HepG2 (cell line): ENCODE measurements around the gene SPN. TPM values are rescaled to one million over a fixed set of nuclear protein-coding genes. Genes with fewer than 3 reads are reported as not detected.
A peak's percentile ranks its signal among the peaks of the same experiment; 100 is the strongest.

Source experiments
- CEBPZ ChIP-seq: IDR thresholded peaks from 2 replicates; pipeline ENCODE4 v1.6.1; 2012; ENCODE audit warnings: low read length, improper control_type of control experiment
- E2F5 ChIP-seq: sonication (generic); formaldehyde crosslinking; conservative IDR thresholded peaks from 2 replicates; pipeline ENCODE4 v1.4.0; 2020; ENCODE audit warnings: missing genetic modification reagents
- GPN1 ChIP-seq: sonication (generic); formaldehyde crosslinking; IDR thresholded peaks from 2 replicates; pipeline ENCODE4 v1.5.1; 2020; ENCODE audit warnings: missing genetic modification reagents, borderline replicate concordance
- HNRNPLL ChIP-seq: fragments of 200-400 bp; formaldehyde crosslinking; IDR thresholded peaks from 2 replicates; pipeline ENCODE4 v1.6.1; 2017; ENCODE audit warnings: mild to moderate bottlenecking, low read depth, low read length; ENCODE audit not compliant: poor library complexity, severe bottlenecking
- TCF7 ChIP-seq: sonication (generic); IDR thresholded peaks from 2 replicates; pipeline ENCODE4 v1.6.1; 2016; ENCODE audit warnings: antibody characterized with exemption, low read depth
- YEATS4 ChIP-seq: sonication (generic); formaldehyde crosslinking; IDR thresholded peaks from 2 replicates; pipeline ENCODE4 v1.4.0; 2020; ENCODE audit warnings: missing genetic modification reagents, borderline replicate concordance
- ZBTB1 ChIP-seq: sonication (generic); formaldehyde crosslinking; IDR thresholded peaks from 2 replicates; pipeline ENCODE4 v1.4.0; 2020; ENCODE audit warnings: missing genetic modification reagents, borderline replicate concordance
- ZFY ChIP-seq: sonication (generic); formaldehyde crosslinking; IDR thresholded peaks from 2 replicates; pipeline ENCODE4 v1.4.0; 2020; ENCODE audit warnings: missing genetic modification reagents
- ZNF274 ChIP-seq: sonication (generic); formaldehyde crosslinking; IDR thresholded peaks from 2 replicates; pipeline ENCODE4 v1.5.1; 2020; ENCODE audit warnings: mild to moderate bottlenecking, missing genetic modification reagents
- ZNF333 ChIP-seq: sonication (generic); formaldehyde crosslinking; IDR thresholded peaks from 2 replicates; pipeline ENCODE4 v1.4.0; 2020; ENCODE audit warnings: mild to moderate bottlenecking, missing genetic modification reagents, borderline replicate concordance
- ZNF431 ChIP-seq: sonication (generic); formaldehyde crosslinking; IDR thresholded peaks from 2 replicates; pipeline ENCODE4 v1.9.0; 2022; ENCODE audit warnings: missing genetic modification reagents, low read depth, mild to moderate bottlenecking, borderline replicate concordance
- ZNF629 ChIP-seq: sonication (generic); formaldehyde crosslinking; conservative IDR thresholded peaks from 2 replicates; pipeline ENCODE4 v1.5.0; 2020; ENCODE audit warnings: missing genetic modification reagents
- ZNF687 ChIP-seq: sonication (generic); formaldehyde crosslinking; IDR thresholded peaks from 2 replicates; pipeline ENCODE4 v1.5.1; 2020; ENCODE audit warnings: mild to moderate bottlenecking, missing genetic modification reagents, moderate library complexity
- ZNF773 ChIP-seq: sonication (generic); formaldehyde crosslinking; IDR thresholded peaks from 2 replicates; pipeline ENCODE4 v1.4.0; 2020; ENCODE audit warnings: missing genetic modification reagents, borderline replicate concordance
- ZNF777 ChIP-seq: sonication (generic); formaldehyde crosslinking; IDR thresholded peaks from 2 replicates; pipeline ENCODE4 v1.4.0; 2020; ENCODE audit warnings: missing genetic modification reagents
- polyA plus RNA-seq, 8 experiments: library from polyadenylated mRNA; depleted of rRNA in 3 of 8; stranded (reverse) in 7 of 8; unstranded in 1 of 8; fragments of >200 nt; fragmentation: Illumina TruSeq in 4 of 8; extraction: Trizol in 4 of 8; gene quantifications; 2 replicates each; pipeline versions ENCODE4 v1.2.1 to v1.2.3, GENCODE V29; 2011 to 2016; ENCODE audit warnings: low read depth in 4 of 8, missing spikeins in 1 of 8, mixed read lengths in 1 of 8; ENCODE audit not compliant: insufficient read depth in 1 of 8
- total RNA-seq, 5 experiments: library from RNA; depleted of rRNA; stranded (reverse); fragments of >200 nt; fragmentation: Illumina TruSeq; extraction: Trizol; gene quantifications; 2 replicates each; pipeline ENCODE4 v1.2.3, GENCODE V29; 2016; ENCODE audit warnings: low read depth in 1 of 5
- TF ChIP-seq, protein P1 (sequence below): sonication (generic); formaldehyde crosslinking; IDR thresholded peaks from 2 replicates; pipeline ENCODE4 v1.4.0; 2020; ENCODE audit warnings: missing genetic modification reagents
- TF ChIP-seq, protein P2 (sequence below): sonication (generic); formaldehyde crosslinking; IDR thresholded peaks from 2 replicates; pipeline ENCODE4 v1.4.0; 2020; ENCODE audit warnings: mild to moderate bottlenecking, missing genetic modification reagents
- TF ChIP-seq, protein P3 (sequence below): IDR thresholded peaks from 2 replicates; pipeline ENCODE4 v1.6.1; 2012; ENCODE audit warnings: inconsistent platforms

The SPN gene
- total and polyA plus RNA-seq, 2 of the 13 experiments (the other 11 are each of a cell fraction or from before 2014, with no cell fraction given) = 0.22 to 1.6 TPM

- TF ChIP-seq CEBPZ (no peak), E2F5 (CRISPR knock-in tag) (no peak), ZNF687 (peak; percentile 90), ZBTB1 (no peak), ZNF777 (CRISPR knock-in tag) (no peak), YEATS4 (0 out of 2 replicates have a peak, but pooled peaks have one; percentile 27), ZNF274 (CRISPR knock-in tag) (0 out of 2 replicates have a peak, but pooled peaks have one; percentile 16), ZNF431 (CRISPR knock-in tag) (no peak), ZNF629 (CRISPR knock-in tag) (no peak), HNRNPLL (peak; percentile 36), TCF7 (no peak), GPN1 (no peak), ZNF773 (no peak), ZFY (CRISPR knock-in tag) (peak; percentile 42; the same call in 1 of the 2 replicates), ZNF333 (CRISPR knock-in tag) (peak; percentile 32; the same call in 1 of the 2 replicates)
- TF ChIP-seq, protein P1, sequence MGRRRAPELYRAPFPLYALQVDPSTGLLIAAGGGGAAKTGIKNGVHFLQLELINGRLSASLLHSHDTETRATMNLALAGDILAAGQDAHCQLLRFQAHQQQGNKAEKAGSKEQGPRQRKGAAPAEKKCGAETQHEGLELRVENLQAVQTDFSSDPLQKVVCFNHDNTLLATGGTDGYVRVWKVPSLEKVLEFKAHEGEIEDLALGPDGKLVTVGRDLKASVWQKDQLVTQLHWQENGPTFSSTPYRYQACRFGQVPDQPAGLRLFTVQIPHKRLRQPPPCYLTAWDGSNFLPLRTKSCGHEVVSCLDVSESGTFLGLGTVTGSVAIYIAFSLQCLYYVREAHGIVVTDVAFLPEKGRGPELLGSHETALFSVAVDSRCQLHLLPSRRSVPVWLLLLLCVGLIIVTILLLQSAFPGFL = no peak
- TF ChIP-seq, protein P2, sequence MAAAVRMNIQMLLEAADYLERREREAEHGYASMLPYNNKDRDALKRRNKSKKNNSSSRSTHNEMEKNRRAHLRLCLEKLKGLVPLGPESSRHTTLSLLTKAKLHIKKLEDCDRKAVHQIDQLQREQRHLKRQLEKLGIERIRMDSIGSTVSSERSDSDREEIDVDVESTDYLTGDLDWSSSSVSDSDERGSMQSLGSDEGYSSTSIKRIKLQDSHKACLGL = no peak
- TF ChIP-seq, protein P3, sequence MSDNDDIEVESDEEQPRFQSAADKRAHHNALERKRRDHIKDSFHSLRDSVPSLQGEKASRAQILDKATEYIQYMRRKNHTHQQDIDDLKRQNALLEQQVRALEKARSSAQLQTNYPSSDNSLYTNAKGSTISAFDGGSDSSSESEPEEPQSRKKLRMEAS = peak; percentile 69
Measured at GRCh38 chr16:29664091-29664921, 1.3 kb downstream of the SPN start (continued).
